Stimulated activated memory B cell treated with anti-CD40 and anti-IgM and Interleukin-4, amounts not matched to agents 10 μg/mL and 1 μg/mL and 100 μg/mL, for 72 hours (primary cell): ENCODE data around the gene SPTY2D1.
A peak's percentile ranks its signal among the peaks of the same experiment; 100 is the strongest.

ENCODE experiments used
- ATAC-seq: fragments of 150-1000 bp; cut with Tn5 transposase; 2 replicates; pipeline ENCODE4 v1.10.0; 2021
- H3K27ac Mint-ChIP-seq: one replicate; pipeline ENCODE4 v1.8.0; 2022; ENCODE audit warnings: mild to moderate bottlenecking, mixed read lengths
- H3K27me3 Mint-ChIP-seq: one replicate; pipeline ENCODE4 v1.8.0; 2022; ENCODE audit warnings: mixed read lengths
- H3K36me3 Mint-ChIP-seq: one replicate; pipeline ENCODE4 v1.8.0; 2022; ENCODE audit warnings: mixed read lengths
- H3K4me1 Mint-ChIP-seq: one replicate; pipeline ENCODE4 v1.8.0; 2022; ENCODE audit warnings: mixed read lengths
- H3K4me3 Mint-ChIP-seq: one replicate; pipeline ENCODE4 v1.8.0; 2022; ENCODE audit warnings: mild to moderate bottlenecking, moderate library complexity, mixed read lengths
- H3K9me3 Mint-ChIP-seq: one replicate; pipeline ENCODE4 v1.8.0; 2022; ENCODE audit warnings: mixed read lengths

SPTY2D1 gene

GRCh38 chr11:18641677-18642076, 7.5 kb upstream of the SPTY2D1 start:
- no peaks in the 10 kb centered on the region for H3K36me3 Mint-ChIP-seq
- ATAC-seq, result no peak
- peaks cover 20% of the 10 kb centered on the region for H3K27me3 Mint-ChIP-seq
- H3K9me3 Mint-ChIP-seq, result no peaks in the 10 kb centered on the region
- no peak overlapping the region for H3K27ac Mint-ChIP-seq
- H3K4me1 Mint-ChIP-seq, result no peaks in the 10 kb centered on the region
- no peak overlapping the region for H3K4me3 Mint-ChIP-seq

GRCh38 chr11:18633256-18634139, 644 bp downstream of the SPTY2D1 start:
- ATAC-seq, result peak; percentile 53
- Mint-ChIP-seq H3K4me1 (peaks cover 14% of the 10 kb centered on the region), H3K36me3 (no peaks in the 10 kb centered on the region)

GRCh38 chr11:18632841-18633240, 1.3 kb downstream of the SPTY2D1 start:
- Mint-ChIP-seq H3K4me1 (peaks cover 21% of the 10 kb centered on the region), H3K27me3 (peaks cover 8% of the 10 kb centered on the region), H3K27ac (no peak overlapping the region), H3K4me3 (peak overlapping the region; percentile 85), H3K9me3 (no peaks in the 10 kb centered on the region), H3K36me3 (no peaks in the 10 kb centered on the region)
- ATAC-seq, result no peak

More at GRCh38 chr11:18633256-18634139, 644 bp downstream of the SPTY2D1 start:
- H3K27me3 Mint-ChIP-seq, result peaks cover 8% of the 10 kb centered on the region
- peak overlapping the region; percentile 93 for H3K27ac Mint-ChIP-seq
- H3K4me3 Mint-ChIP-seq, result peak overlapping the region; percentile 85
- no peaks in the 10 kb centered on the region for H3K9me3 Mint-ChIP-seq

- Mint-ChIP-seq H3K4me3 (no peak overlapping the region), H3K4me1 (peaks cover 30% of the 10 kb centered on the region)
Observed at GRCh38 chr11:18624161-18624560, 10.0 kb downstream of the SPTY2D1 start.

GRCh38 chr11:18623707-18624106, 10.4 kb downstream of the SPTY2D1 start:
- Mint-ChIP-seq H3K4me1 (peaks cover 32% of the 10 kb centered on the region), H3K9me3 (no peaks in the 10 kb centered on the region), H3K27me3 (no peaks in the 10 kb centered on the region), H3K27ac (no peak overlapping the region), H3K36me3 (peaks cover 12% of the 10 kb centered on the region), H3K4me3 (no peak overlapping the region)
- ATAC-seq, result no peak

More at GRCh38 chr11:18624161-18624560, 10.0 kb downstream of the SPTY2D1 start:
- ATAC-seq, result no peak
- H3K9me3 Mint-ChIP-seq, result no peaks in the 10 kb centered on the region
- H3K27ac Mint-ChIP-seq, result no peak overlapping the region
- no peaks in the 10 kb centered on the region for H3K27me3 Mint-ChIP-seq
- H3K36me3 Mint-ChIP-seq, result peaks cover 12% of the 10 kb centered on the region

GRCh38 chr11:18618342-18619025, 15.7 kb downstream of the SPTY2D1 start:
- Mint-ChIP-seq H3K4me1 (peaks cover 33% of the 10 kb centered on the region), H3K9me3 (no peaks in the 10 kb centered on the region), H3K27ac (no peak overlapping the region), H3K36me3 (peaks cover 24% of the 10 kb centered on the region), H3K4me3 (no peak overlapping the region), H3K27me3 (no peaks in the 10 kb centered on the region)
- ATAC-seq, result no peak

- no peak for ATAC-seq
- Mint-ChIP-seq H3K27me3 (no peaks in the 10 kb centered on the region), H3K9me3 (no peaks in the 10 kb centered on the region), H3K27ac (no peak overlapping the region), H3K4me3 (no peak overlapping the region), H3K36me3 (peaks cover 28% of the 10 kb centered on the region), H3K4me1 (peaks cover 33% of the 10 kb centered on the region)
Observed at GRCh38 chr11:18617688-18618341, 16.3 kb downstream of the SPTY2D1 start.

GRCh38 chr11:18615628-18616392, 18.3 kb downstream of the SPTY2D1 start:
- Mint-ChIP-seq H3K36me3 (peaks cover 28% of the 10 kb centered on the region), H3K4me1 (peaks cover 25% of the 10 kb centered on the region), H3K9me3 (no peaks in the 10 kb centered on the region), H3K27ac (peak overlapping the region; percentile 71), H3K4me3 (peak overlapping the region; percentile 25), H3K27me3 (no peaks in the 10 kb centered on the region)
- ATAC-seq, result peak; percentile 93

GRCh38 chr11:18614667-18615066, 19.5 kb downstream of the SPTY2D1 start:
- Mint-ChIP-seq H3K27me3 (no peaks in the 10 kb centered on the region), H3K4me3 (no peak overlapping the region), H3K4me1 (peaks cover 25% of the 10 kb centered on the region), H3K36me3 (peaks cover 28% of the 10 kb centered on the region), H3K9me3 (no peaks in the 10 kb centered on the region), H3K27ac (no peak overlapping the region)
- no peak for ATAC-seq

- H3K27ac Mint-ChIP-seq, result no peak overlapping the region
- peaks cover 35% of the 10 kb centered on the region for H3K36me3 Mint-ChIP-seq
- no peaks in the 10 kb centered on the region for H3K27me3 Mint-ChIP-seq
- no peak overlapping the region for H3K4me3 Mint-ChIP-seq
- H3K9me3 Mint-ChIP-seq, result no peaks in the 10 kb centered on the region
- peaks cover 8% of the 10 kb centered on the region for H3K4me1 Mint-ChIP-seq
- no peak for ATAC-seq
Observed at GRCh38 chr11:18612394-18612793, 21.7 kb downstream of the SPTY2D1 start.

GRCh38 chr11:18611196-18611595, 22.9 kb downstream of the SPTY2D1 start:
- H3K27me3 Mint-ChIP-seq, result no peaks in the 10 kb centered on the region
- H3K4me3 Mint-ChIP-seq, result no peak overlapping the region
- no peak for ATAC-seq
- peaks cover 8% of the 10 kb centered on the region for H3K4me1 Mint-ChIP-seq
- H3K27ac Mint-ChIP-seq, result no peak overlapping the region
- H3K36me3 Mint-ChIP-seq, result peaks cover 39% of the 10 kb centered on the region
- H3K9me3 Mint-ChIP-seq, result no peaks in the 10 kb centered on the region

GRCh38 chr11:18608376-18608775, 25.8 kb downstream of the SPTY2D1 start:
- Mint-ChIP-seq H3K4me3 (no peak overlapping the region), H3K27me3 (no peaks in the 10 kb centered on the region), H3K9me3 (no peaks in the 10 kb centered on the region), H3K27ac (no peak overlapping the region), H3K36me3 (peaks cover 20% of the 10 kb centered on the region), H3K4me1 (no peaks in the 10 kb centered on the region)
- ATAC-seq, result no peak

GRCh38 chr11:18600915-18601569, 33.1 kb downstream of the SPTY2D1 start:
- ATAC-seq, result no peak
- Mint-ChIP-seq H3K27me3 (no peaks in the 10 kb centered on the region), H3K4me1 (no peaks in the 10 kb centered on the region), H3K27ac (no peak overlapping the region), H3K9me3 (no peaks in the 10 kb centered on the region), H3K4me3 (no peak overlapping the region), H3K36me3 (peaks cover 17% of the 10 kb centered on the region)

- no peaks in the 10 kb centered on the region for H3K4me1 Mint-ChIP-seq
- H3K27ac Mint-ChIP-seq, result no peak within 1 kb of the TSS
Observed at GRCh38 chr11:18599739-18600230, 34.4 kb downstream of the SPTY2D1 start, which contains the start of gene MISFA. MISFA (plus strand) TSS chr11:18599789; CDS start chr11:18599929, 140 bp downstream.

More at GRCh38 chr11:18599739-18600230, 34.4 kb downstream of the SPTY2D1 start, which contains the start of gene MISFA:
- Mint-ChIP-seq H3K9me3 (no peaks in the 10 kb centered on the region), H3K27me3 (no peaks in the 10 kb centered on the region), H3K36me3 (peaks cover 15% of the 10 kb centered on the region), H3K4me3 (no peak within 1 kb of the TSS)
- no peak for ATAC-seq
